Endothelial cell of umbilical vein (primary cell): ENCODE measurements around the gene LHFPL6. TPM values are rescaled to one million over a fixed set of nuclear protein-coding genes. Genes with fewer than 3 reads are reported as not detected.
A peak's percentile ranks its signal among the peaks of the same experiment; 100 is the strongest.

ENCODE experiments used
- BruUV-seq: library from RNA; stranded (reverse); fragments of 400-500 nt; replicated peaks from 2 replicates; lab custom pipeline; 2021; lab: Mats Ljungman, UMichigan
- CTCF ChIA-PET: fragments of 300-600, 350-600 bp; sonication (Branson Sonifier 250); formaldehyde crosslinking; loops from one replicate; lab custom pipeline; 2021; ENCODE audit warnings: antibody characterized with exemption, inconsistent platforms; lab: Charles Lee
- POLR2A ChIA-PET: fragments of 300-600, 350-600 bp; sonication (Branson Sonifier 250); formaldehyde crosslinking; loops from one replicate; lab custom pipeline; 2021; ENCODE audit warnings: antibody characterized with exemption, inconsistent platforms; lab: Charles Lee
- DNase-seq: peaks from one replicate; pipeline ENCODE4 v3.0.0-alpha.2; 2011; ENCODE audit warnings: low read depth, low spot score
- FAIRE-seq: peaks from 2 replicates; lab custom pipeline; 2011; peaks lifted over from hg19 to GRCh38; lab: Jason Lieb, UNC
- H2AFZ ChIP-seq: 2 replicates; pipeline ENCODE4 v1.6.0; 2012; ENCODE audit warnings: low read depth, low read length, control low read depth, inconsistent platforms
- H3K27ac ChIP-seq: 2 replicates; pipeline ENCODE4 v1.5.1; 2011; ENCODE audit warnings: low read depth, mild to moderate bottlenecking, control low read depth, low read length, moderate library complexity; ENCODE audit not compliant: insufficient read depth
- H3K27me3 ChIP-seq, 2 experiments: 2 replicates each; pipeline versions ENCODE4 v1.6.0 to v1.6.1; 2011; ENCODE audit warnings: low read length in 2 of 2, mixed read lengths in 1 of 2; ENCODE audit not compliant: control insufficient read depth in 2 of 2, insufficient read depth in 2 of 2
- H3K36me3 ChIP-seq, 2 experiments: 2 replicates in 1 of 2; 3 replicates in 1 of 2; pipeline ENCODE4 v1.5.1; 2011; ENCODE audit warnings: low read length in 2 of 2, mild to moderate bottlenecking in 1 of 2, moderate library complexity in 1 of 2; ENCODE audit not compliant: control insufficient read depth in 2 of 2, insufficient read depth in 2 of 2; ENCODE audit errors: extremely low read depth in 1 of 2
- H3K4me1 ChIP-seq: 3 replicates; pipeline ENCODE4 v1.5.1; 2011; ENCODE audit warnings: mild to moderate bottlenecking, low read length; ENCODE audit not compliant: control insufficient read depth, insufficient read depth; ENCODE audit errors: extremely low read depth
- H3K4me2 ChIP-seq: 2 replicates; pipeline ENCODE4 v1.6.1; 2011; ENCODE audit warnings: low read length, control low read depth, mixed read lengths; ENCODE audit not compliant: insufficient read depth
- H3K4me3 ChIP-seq, 3 experiments: fragments of 200-600 bp in 1 of 3; sonication (generic), shearing (Covaris generic) in 1 of 3; replicated peaks in 1 of 3; 2 replicates each; pipeline ENCODE4 v1.5.1; 2011 to 2016; ENCODE audit warnings: control low read depth in 3 of 3, low read length in 3 of 3, mild to moderate bottlenecking in 2 of 3, inconsistent platforms in 1 of 3, low read depth in 1 of 3, moderate library complexity in 1 of 3; ENCODE audit not compliant: insufficient read depth in 1 of 3
- H3K79me2 ChIP-seq: 2 replicates; pipeline ENCODE4 v1.6.0; 2012; ENCODE audit warnings: low read length, inconsistent platforms; ENCODE audit not compliant: control insufficient read depth, insufficient read depth
- H3K9ac ChIP-seq: replicated peaks from 2 replicates; pipeline ENCODE3; 2011; ENCODE audit warnings: low read length, control low read depth; ENCODE audit not compliant: insufficient read depth; ENCODE audit errors: extremely low read depth
- H3K9me1 ChIP-seq: replicated peaks from 3 replicates; pipeline ENCODE4 v1.6.0; 2011; ENCODE audit warnings: mild to moderate bottlenecking, low read length; ENCODE audit not compliant: control insufficient read depth, insufficient read depth; ENCODE audit errors: extremely low read depth
- H3K9me3 ChIP-seq: replicated peaks from 2 replicates; pipeline ENCODE4 v1.5.1; 2012; ENCODE audit warnings: low read length, inconsistent platforms; ENCODE audit not compliant: control insufficient read depth, insufficient read depth
- H4K20me1 ChIP-seq: replicated peaks from 2 replicates; pipeline ENCODE3; 2011; ENCODE audit warnings: mild to moderate bottlenecking, low read length; ENCODE audit not compliant: control insufficient read depth, insufficient read depth; ENCODE audit errors: extremely low read depth
- CTCF ChIP-seq, 2 donors: IDR thresholded peaks; 1 replicate in 1 of 2; 2 replicates in 1 of 2; pipeline ENCODE4 v1.5.1; 2011; ENCODE audit warnings: low read length in 2 of 2, mild to moderate bottlenecking in 2 of 2, moderate library complexity in 2 of 2, control low read depth in 1 of 2, inconsistent platforms in 1 of 2, low read depth in 1 of 2; ENCODE audit not compliant: insufficient read depth in 1 of 2; ENCODE audit errors: extremely low read depth in 1 of 2
- FOS ChIP-seq: IDR thresholded peaks from 2 replicates; pipeline ENCODE4 v1.6.1; 2011; ENCODE audit warnings: mild to moderate bottlenecking, low read length, moderate library complexity, borderline replicate concordance; ENCODE audit not compliant: insufficient read depth
- GATA2 ChIP-seq: IDR thresholded peaks from 2 replicates; pipeline ENCODE4 v1.7.0; 2011; ENCODE audit warnings: low read depth, mild to moderate bottlenecking, moderate library complexity, mixed read lengths, low read length; ENCODE audit not compliant: insufficient read length, insufficient read depth
- POLR2AphosphoS5 ChIP-seq: IDR thresholded peaks from 2 replicates; pipeline ENCODE4 v1.6.1; 2012; ENCODE audit warnings: low read depth, mild to moderate bottlenecking, control low read depth, low read length, moderate library complexity; ENCODE audit not compliant: insufficient read depth
- dilution Hi-C: fragments of 300-500 bp; cut with MboI; formaldehyde crosslinking; loops from one replicate; pipeline ENCODE4 v1.15.0; 2019; ENCODE audit warnings: low sequenced_read_pairs; ENCODE audit not compliant: extremely low pct_ligation_motif_present
- intact Hi-C: fragments of 100-400 bp; cut with micrococcal nuclease; formaldehyde crosslinking; loops from one replicate; pipeline ENCODE4 v1.10.0; 2022
- polyA plus RNA-seq, 4 experiments: library from polyadenylated mRNA; depleted of rRNA in 3 of 4; stranded (reverse) in 3 of 4; unstranded in 1 of 4; fragments of >200 nt; gene quantifications; 2 replicates each; pipeline versions ENCODE4 v1.2.1 to v1.2.3, GENCODE V29; 2011 to 2012; ENCODE audit warnings: missing spikeins in 1 of 4
- total RNA-seq: library from RNA; stranded (reverse); gene quantifications from 2 replicates; pipeline ENCODE4 v1.2.3, GENCODE V29; 2021

The LHFPL6 gene
- total and polyA plus RNA-seq, 2 donors (not counting 3 experiments of a cell fraction or from before 2014, with no cell fraction given) = 17.5 to 19.4 TPM

- intact Hi-C loops = no loop called here
- dilution Hi-C loops = no loop called here
- Histone ChIP-seq H3K27me3 (no peaks in the 10 kb centered on the region), H3K9me3 (no peaks in the 10 kb centered on the region), H3K4me2 (peak overlapping the region; percentile 33), H2AFZ (no peak overlapping the region), H4K20me1 (no peaks in the 10 kb centered on the region), H3K9me1 (no peaks in the 10 kb centered on the region), H3K27ac (no peak overlapping the region), H3K79me2 (no peaks in the 10 kb centered on the region), H3K4me1 (peaks cover 22% of the 10 kb centered on the region), H3K4me3 (no peak overlapping the region), H3K9ac (no peak overlapping the region), H3K36me3 (no peaks in the 10 kb centered on the region)
- DNase-seq (no peak), FAIRE-seq (no peak)
- ChIA-PET POLR2A (no interaction called here), CTCF (interaction anchor here (1.5 to 3.7 kb wide), 2 partner anchors 43 to 126 kb away, joined by 3 to 13 read pairs; no protein-coding TSS in a partner anchor)
- no TSS peak for BruUV-seq
- no peak for TF ChIP-seq CTCF (IDR thresholded peaks at IDR 0.05; ENCODE audit: extremely low read depth in 1 of 2, insufficient read depth in 1 of 2, low read depth in 1 of 2, low read length in 2 of 2)
- TF ChIP-seq GATA2 = peak; percentile 14
These were observed 117.7 kb downstream of the LHFPL6 start for GRCh38 chr13:39485314-39485700.

DNA sequence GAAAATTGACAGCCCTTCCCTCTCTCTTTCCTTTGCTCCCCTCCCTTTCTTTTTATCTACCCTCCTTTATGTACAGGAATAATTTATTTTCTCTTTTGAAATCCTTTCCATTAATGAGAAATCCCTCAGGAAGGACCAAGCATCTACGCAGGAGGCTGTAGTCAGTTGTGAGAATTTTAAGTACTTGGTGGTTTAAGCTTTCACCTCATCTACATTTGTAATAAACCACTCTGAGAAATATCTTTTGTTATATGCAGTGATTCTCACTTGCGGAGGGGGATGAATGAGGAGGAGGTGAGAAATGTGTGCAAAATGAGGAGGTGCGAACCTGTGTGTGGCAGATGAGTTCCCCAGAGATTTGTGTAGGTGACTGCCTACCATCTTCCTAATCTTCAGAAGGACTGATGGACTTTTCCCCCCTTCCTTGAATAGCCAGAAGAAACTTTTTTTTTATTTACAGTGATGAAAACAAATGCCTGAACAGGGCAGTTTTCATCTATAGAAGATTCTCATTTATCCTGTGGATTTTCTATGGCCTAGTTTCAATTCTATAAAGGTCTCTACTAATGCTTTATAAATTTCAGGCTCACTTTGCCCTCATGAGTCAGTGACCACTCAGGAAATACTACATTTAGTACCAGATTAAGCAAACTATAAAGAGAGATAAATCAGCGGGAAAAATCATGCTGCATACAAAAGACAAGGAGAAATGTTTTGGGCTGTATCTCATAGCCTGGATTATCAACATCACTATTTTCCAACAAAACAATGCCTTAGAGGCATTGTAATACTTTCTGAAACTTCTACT lies 118.3 kb downstream of the LHFPL6 start:
- H3K9me3 ChIP-seq = no peaks in the 10 kb centered on the region
- dilution Hi-C loops = no loop called here
- no peaks in the 10 kb centered on the region for H3K27me3 ChIP-seq
- H3K79me2 ChIP-seq = no peaks in the 10 kb centered on the region
- FAIRE-seq (peak; percentile 44), DNase-seq (peak; percentile 38)
- intact Hi-C loops = no loop called here
- peak overlapping the region; percentile 33 for H3K4me2 ChIP-seq
- peaks cover 22% of the 10 kb centered on the region for H3K4me1 ChIP-seq
- no peaks in the 10 kb centered on the region for H4K20me1 ChIP-seq
- H2AFZ ChIP-seq = no peak overlapping the region
- no peaks in the 10 kb centered on the region for H3K9me1 ChIP-seq
- no peaks in the 10 kb centered on the region for H3K36me3 ChIP-seq
- H3K4me3 ChIP-seq = no peak overlapping the region
- no peak overlapping the region for H3K27ac ChIP-seq
- BruUV-seq = no TSS peak
- no peak for TF ChIP-seq POLR2AphosphoS5
- TF ChIP-seq FOS = peak; percentile 63
- TF ChIP-seq GATA2 = peak; percentile 66
- CTCF ChIA-PET = interaction anchor here (1.5 to 3.7 kb wide), 2 partner anchors 43 to 127 kb away, joined by 3 to 13 read pairs; no protein-coding TSS in a partner anchor
- POLR2A ChIA-PET = no interaction called here
- no peak overlapping the region for H3K9ac ChIP-seq
